GM19023 (cell line): ENCODE measurements around the gene PLEKHS1.
"Not testable (repeated sequence)": the region's sequence is repeated elsewhere in the genome, so short reads cannot be mapped to it uniquely, and the experiment has no call there.

ENCODE experiments used
- ATAC-seq: cut with Tn5 transposase; IDR thresholded peaks from one replicate; pipeline ENCODE4 v1.9.1; 2021; ENCODE audit warnings: mild to moderate bottlenecking, moderate library complexity; ENCODE audit not compliant: unreplicated experiment

Gene PLEKHS1

GRCh38 chr10:113782986-113783704 lies 31.7 kb downstream of the PLEKHS1 start:
- ATAC-seq: no peak

- peak; percentile 87 for ATAC-seq
Observed at GRCh38 chr10:113788604-113789083, 37.2 kb downstream of the PLEKHS1 start.

DNA sequence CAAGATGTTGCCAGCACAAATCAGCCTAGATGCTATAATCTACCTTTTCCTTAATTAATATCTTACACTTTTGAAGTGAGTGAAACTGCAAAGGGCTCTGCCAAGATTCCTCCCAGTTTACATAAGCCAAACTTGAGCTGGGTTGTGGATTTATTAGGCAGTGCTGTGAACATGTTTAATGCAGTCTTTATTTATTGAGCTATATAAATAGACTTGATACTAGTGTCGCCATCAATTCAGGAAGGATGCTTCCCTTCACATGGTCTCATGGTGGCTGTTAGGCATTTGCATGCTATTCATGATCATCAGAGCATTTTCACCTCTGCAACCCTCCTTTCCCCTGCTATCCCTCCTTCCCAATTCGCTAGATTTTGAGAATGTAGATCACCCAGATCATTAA lies 40.2 kb downstream of the PLEKHS1 start:
- no peak for ATAC-seq

- no peak for ATAC-seq
Observed at GRCh38 chr10:113801569-113801968, 50.1 kb downstream of the PLEKHS1 start.

DNA sequence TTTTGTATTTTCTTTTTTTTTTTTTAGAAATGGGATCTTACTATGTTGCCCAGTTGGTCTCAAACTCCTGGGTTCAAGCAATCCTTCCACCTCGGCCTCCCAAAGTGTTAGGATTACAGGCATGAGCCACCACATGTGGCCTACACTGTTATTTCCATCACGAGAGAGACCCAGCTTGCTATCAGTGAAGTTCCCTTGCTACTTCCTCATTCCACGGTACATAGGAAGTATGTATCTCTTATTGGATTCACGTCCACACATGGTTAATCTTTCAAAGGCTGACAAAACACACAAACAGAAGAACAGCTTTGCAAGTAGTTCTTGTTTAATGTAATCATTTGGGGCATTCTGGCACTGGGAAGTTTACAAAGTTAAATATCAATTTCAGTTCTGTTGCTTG lies 51.5 kb downstream of the PLEKHS1 start:
- ATAC-seq: no peak

GRCh38 chr10:113806503-113806902 lies 55.0 kb downstream of the PLEKHS1 start:
- no peak for ATAC-seq

GRCh38 chr10:113808168-113808567 lies 56.7 kb downstream of the PLEKHS1 start:
- no peak for ATAC-seq

DNA sequence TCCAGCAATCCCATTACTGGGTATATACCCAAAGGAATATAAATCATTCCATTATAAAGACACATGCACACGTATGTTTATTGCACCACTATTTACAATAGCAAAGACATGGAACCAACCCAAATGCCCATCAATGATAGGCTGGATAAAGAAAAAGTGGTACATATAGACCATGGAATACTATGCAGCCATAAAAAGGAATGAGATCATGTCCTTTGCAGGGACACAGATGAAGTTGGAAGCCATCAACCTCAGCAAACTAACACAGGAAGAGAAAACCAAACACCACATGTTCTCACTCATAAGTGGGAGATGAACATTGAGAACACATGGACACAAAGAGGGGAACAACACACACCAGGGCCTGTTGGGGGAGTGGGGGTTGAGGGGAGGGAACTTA lies 63.2 kb downstream of the PLEKHS1 start:
- ATAC-seq: not testable (repeated sequence)

DNA sequence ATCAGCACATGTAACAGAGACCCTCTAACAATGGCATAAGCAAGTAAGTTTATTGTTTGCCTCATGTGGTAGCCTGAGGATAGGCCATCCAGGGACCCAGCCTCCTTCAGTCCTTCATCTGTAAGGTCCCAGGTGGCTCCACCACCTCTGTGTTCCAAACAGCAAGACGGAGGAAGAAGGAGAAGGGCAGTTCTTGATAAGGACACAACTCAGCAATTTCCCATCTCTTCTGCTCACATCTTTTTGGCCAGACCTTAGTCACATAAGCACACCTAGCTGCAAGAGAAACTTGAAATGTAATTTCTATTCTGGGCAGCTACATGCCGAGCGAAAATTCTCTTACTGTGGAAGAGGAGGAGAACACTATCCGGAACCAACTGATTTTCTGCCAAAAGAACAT lies 68.5 kb downstream of the PLEKHS1 start:
- no peak for ATAC-seq

DNA sequence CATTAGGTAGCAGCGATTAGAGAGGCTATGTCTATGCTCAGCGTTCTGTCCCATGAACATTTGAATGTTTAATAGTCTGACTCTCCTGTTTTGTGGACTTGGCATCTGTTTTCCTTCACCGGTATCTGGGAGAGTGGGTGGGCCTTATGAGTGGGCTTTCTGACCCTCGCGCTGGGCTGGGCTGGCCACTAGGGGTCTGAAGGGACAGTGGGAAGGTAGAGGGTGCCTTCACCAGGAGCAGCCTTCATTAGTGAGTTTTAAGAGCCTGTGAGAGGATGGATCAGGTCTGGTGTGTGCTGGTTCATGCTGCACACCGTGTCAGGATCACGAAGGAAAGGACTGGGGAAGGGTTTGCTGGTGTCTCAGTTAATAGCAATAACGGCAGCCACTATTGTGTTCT lies 69.0 kb downstream of the PLEKHS1 start:
- ATAC-seq: no peak

DNA sequence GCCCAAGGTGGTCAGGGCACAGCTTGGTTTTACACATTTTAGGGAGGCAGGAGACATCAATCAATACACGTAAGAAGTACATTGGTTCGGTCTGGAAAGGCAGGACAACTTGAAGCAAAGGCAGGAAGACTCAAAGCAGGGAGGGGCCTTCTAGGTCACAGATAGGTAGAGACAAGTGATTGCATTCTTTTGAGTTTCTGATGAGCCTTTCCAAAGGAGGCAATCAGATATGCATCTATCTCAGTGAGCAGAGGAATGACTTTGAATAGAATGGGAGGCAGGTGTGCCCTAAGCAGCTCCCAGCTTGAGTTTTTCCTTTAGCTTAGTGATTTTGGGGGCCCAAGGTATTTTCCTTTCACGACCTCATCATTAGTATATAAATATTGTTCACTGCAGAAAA lies 69.8 kb downstream of the PLEKHS1 start:
- ATAC-seq: not testable (repeated sequence)

DNA sequence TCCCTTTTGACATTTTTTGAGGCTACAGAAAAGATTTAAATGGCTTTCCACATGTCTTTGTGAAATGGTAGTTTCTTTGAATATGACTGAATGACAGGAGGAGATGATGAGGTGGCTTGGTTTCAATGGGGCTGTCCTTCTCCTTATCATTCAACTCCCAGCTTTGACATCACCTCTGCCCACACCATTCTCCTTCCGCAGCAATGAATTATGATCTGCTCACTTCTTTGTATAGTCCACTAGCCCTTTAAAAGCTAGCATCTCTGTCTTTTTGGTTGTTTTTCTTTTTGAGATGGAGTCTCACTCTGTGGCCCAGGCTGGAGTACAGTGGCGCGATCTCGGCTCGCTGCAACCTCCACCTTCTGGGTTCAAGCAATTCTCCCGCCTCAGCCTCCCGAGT lies 70.7 kb downstream of the PLEKHS1 start:
- ATAC-seq: no peak

DNA sequence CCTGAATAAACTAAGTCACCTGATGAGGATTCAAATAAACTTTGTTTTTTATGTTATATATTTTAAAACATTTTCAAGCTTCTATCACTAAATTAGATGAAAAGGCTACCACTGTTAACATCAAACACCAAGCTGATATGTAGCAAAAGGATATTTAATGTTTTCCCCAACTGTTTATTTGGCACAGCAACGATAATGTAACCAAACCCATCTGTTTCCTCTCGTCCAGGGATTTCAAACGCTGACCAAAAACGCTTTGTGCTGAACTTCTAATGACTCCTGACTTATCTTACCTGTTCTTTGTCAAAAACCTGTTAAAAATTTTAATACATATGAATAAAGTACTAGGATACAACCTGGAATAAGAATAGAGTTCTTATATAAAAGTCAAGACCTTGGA lies 71.9 kb downstream of the PLEKHS1 start:
- ATAC-seq: no peak

DNA sequence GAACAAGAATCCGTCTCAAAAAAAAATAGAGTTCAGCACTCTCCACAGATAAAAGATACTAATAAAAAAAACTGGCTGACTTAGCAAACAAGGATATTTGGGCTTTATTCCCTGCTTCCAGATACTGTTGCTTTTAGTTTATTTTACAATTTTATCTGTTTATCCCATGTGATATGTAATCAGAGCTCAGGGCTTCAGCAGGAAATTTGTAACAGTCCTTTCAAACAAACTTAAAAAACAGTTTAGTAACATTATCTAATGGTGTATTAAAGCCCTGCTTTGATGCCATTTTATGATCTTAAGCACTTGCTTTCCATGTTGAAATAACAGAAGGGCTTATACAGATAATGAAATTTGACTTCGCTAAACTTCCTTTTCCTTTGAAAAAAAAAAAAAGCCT lies 74.3 kb downstream of the PLEKHS1 start:
- ATAC-seq: no peak

DNA sequence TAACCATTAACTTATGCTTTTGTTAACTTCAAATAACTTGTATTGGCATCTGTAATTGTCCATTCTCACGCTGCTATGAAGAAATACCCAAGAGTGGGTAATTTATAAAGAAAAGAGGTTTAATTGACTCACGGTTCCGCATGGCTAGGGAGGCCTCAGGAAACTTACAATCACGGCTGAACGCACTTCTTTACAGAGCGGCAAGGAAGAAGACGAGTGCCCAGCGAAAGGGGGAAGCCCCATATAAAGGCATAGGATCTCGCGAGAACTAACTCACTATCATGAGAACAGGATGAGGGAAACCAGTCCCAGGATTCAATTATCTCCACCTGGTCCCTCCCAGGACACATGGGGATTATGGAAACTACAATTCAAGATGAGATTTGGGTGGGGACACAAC lies 77.1 kb downstream of the PLEKHS1 start:
- not testable (repeated sequence) for ATAC-seq
